AG09309 (cell line): ENCODE results near the gene SSTR3.
A peak's percentile ranks its signal among the peaks of the same experiment; 100 is the strongest.

Experiments used
- DNase-seq: peaks from one replicate; pipeline ENCODE4 v3.0.0-alpha.2; 2010; ENCODE audit warnings: low read depth
- H3K4me3 ChIP-seq: 2 replicates; pipeline ENCODE4 v1.5.1; 2011; ENCODE audit warnings: mild to moderate bottlenecking, low read depth, low read length, moderate library complexity; ENCODE audit not compliant: control insufficient read depth
- CTCF ChIP-seq: IDR thresholded peaks from 2 replicates; pipeline ENCODE4 v1.5.1; 2011; ENCODE audit warnings: mild to moderate bottlenecking, low read depth, low read length, inconsistent platforms; ENCODE audit not compliant: insufficient read depth, control insufficient read depth; ENCODE audit errors: missing control alignments

The SSTR3 gene

GRCh38 chr22:37192741-37193140, 19.5 kb downstream of the SSTR3 start:
- no peak overlapping the region for H3K4me3 ChIP-seq
- DNase-seq, result no peak
- no peak for TF ChIP-seq CTCF

GRCh38 chr22:37192204-37192603, 20.1 kb downstream of the SSTR3 start:
- no peak for TF ChIP-seq CTCF
- no peak overlapping the region for H3K4me3 ChIP-seq
- no peak for DNase-seq

GRCh38 chr22:37190262-37190780, 22.0 kb downstream of the SSTR3 start:
- no peak for DNase-seq
- TF ChIP-seq CTCF, result no peak
- H3K4me3 ChIP-seq, result no peak overlapping the region

GRCh38 chr22:37188901-37189466, 23.3 kb downstream of the SSTR3 start:
- no peak overlapping the region for H3K4me3 ChIP-seq
- TF ChIP-seq CTCF, result no peak
- DNase-seq, result no peak

- peak within 1 kb of the TSS; percentile 30 for H3K4me3 ChIP-seq
- TF ChIP-seq CTCF, result no peak
- DNase-seq, result no peak
Observed at GRCh38 chr22:37187891-37188761, 24.2 kb downstream of the SSTR3 start, which contains the start of gene C1QTNF6. Gene C1QTNF6 (minus strand): TSS chr22:37188247. CDS start chr22:37188213, 34 bp downstream.

GRCh38 chr22:37187552-37187890, 24.8 kb downstream of the SSTR3 start:
- peak overlapping the region; percentile 30 for H3K4me3 ChIP-seq
- no peak for DNase-seq

More at GRCh38 chr22:37187552-37187890, 24.8 kb downstream of the SSTR3 start:
- no peak for TF ChIP-seq CTCF
